ENCODE data around the gene ARPC2.

- TF ChIP-seq CTCF (optimal IDR thresholded peaks at IDR 0.05 in 1 of 3, IDR thresholded peaks at IDR 0.05 in 1 of 3, conservative IDR thresholded peaks at IDR 0.05 in 1 of 3; ENCODE audit: extremely low read depth in 1 of 3, insufficient read depth in 2 of 3, low read length in 3 of 3) (no peak), EZH2 (IDR thresholded peaks at IDR 0.05; ENCODE audit: low read length) (no peak)
Measured at GRCh38 chr2:218169757-218170546, 47.0 kb upstream of the ARPC2 start.

Data from keratinocyte (primary cell).